Liver (tissue), 9 donors: ENCODE data around the gene CELF2. TPM values are rescaled to one million over a fixed set of nuclear protein-coding genes. Genes with fewer than 3 reads are reported as not detected.

ENCODE experiments used
- DNase-seq: peaks from one replicate; pipeline ENCODE4 v3.0.0-alpha.2; 2017; ENCODE audit warnings: low spot score
- H3K27ac ChIP-seq, 2 donors: one replicate each; pipeline ENCODE4 v1.7.0; 2013; ENCODE audit warnings: inconsistent platforms in 2 of 2, low read length in 2 of 2, control low read depth in 1 of 2, low read depth in 1 of 2, mild to moderate bottlenecking in 1 of 2
- H3K27me3 ChIP-seq, 4 donors: one replicate each; pipeline versions ENCODE4 v1.6.1 to v1.7.0; 2013; ENCODE audit warnings: low read length in 3 of 4, inconsistent platforms in 1 of 4, mild to moderate bottlenecking in 1 of 4, moderate library complexity in 1 of 4; ENCODE audit not compliant: control insufficient read depth in 4 of 4, insufficient read depth in 4 of 4
- H3K36me3 ChIP-seq, 4 donors: one replicate each; pipeline versions ENCODE4 v1.6.1 to v1.7.0; 2013; ENCODE audit warnings: low read length in 3 of 4, mild to moderate bottlenecking in 3 of 4, low read depth in 1 of 4, moderate library complexity in 1 of 4; ENCODE audit not compliant: control insufficient read depth in 4 of 4, insufficient read depth in 3 of 4
- H3K4me1 ChIP-seq, 4 donors: one replicate each; pipeline versions ENCODE4 v1.6.1 to v1.7.0; 2013; ENCODE audit warnings: low read length in 3 of 4, mild to moderate bottlenecking in 3 of 4, moderate library complexity in 1 of 4; ENCODE audit not compliant: control insufficient read depth in 4 of 4, insufficient read depth in 4 of 4
- H3K4me3 ChIP-seq, 3 donors: one replicate each; pipeline versions ENCODE4 v1.6.1 to v1.7.0; 2013; ENCODE audit warnings: low read length in 3 of 3, control low read depth in 1 of 3, low read depth in 1 of 3, mild to moderate bottlenecking in 1 of 3
- H3K9ac ChIP-seq, 2 donors: one replicate each; pipeline ENCODE4 v1.7.0; 2013; ENCODE audit warnings: low read length in 2 of 2, mild to moderate bottlenecking in 2 of 2, moderate library complexity in 2 of 2, control low read depth in 1 of 2, low read depth in 1 of 2
- H3K9me3 ChIP-seq, 4 donors: one replicate each; pipeline versions ENCODE4 v1.6.1 to v1.7.0; 2013; ENCODE audit warnings: low read length in 3 of 4; ENCODE audit not compliant: control insufficient read depth in 4 of 4
- CTCF ChIP-seq: fragments of 150-350 bp; IDR thresholded peaks from 2 replicates; pipeline ENCODE4 v1.5.1; 2017; ENCODE audit warnings: improper control_type of control experiment, low read depth, low read length; ENCODE audit not compliant: missing input control
- FOXA1 ChIP-seq: IDR thresholded peaks from 2 replicates; pipeline ENCODE4 v1.6.1; 2016; ENCODE audit warnings: antibody characterized with exemption
- FOXA2 ChIP-seq: IDR thresholded peaks from 2 replicates; pipeline ENCODE4 v1.6.1; 2016; ENCODE audit warnings: antibody characterized with exemption
- GABPA ChIP-seq, 2 donors: IDR thresholded peaks in 1 of 2; conservative IDR thresholded peaks in 1 of 2; 2 replicates each; pipeline ENCODE4 v1.6.1; 2016; ENCODE audit warnings: antibody characterized with exemption in 2 of 2, mild to moderate bottlenecking in 1 of 2, moderate library complexity in 1 of 2
- HNF4A ChIP-seq, 2 donors: conservative IDR thresholded peaks; 2 replicates each; pipeline ENCODE4 v1.6.1; 2016; ENCODE audit warnings: antibody characterized with exemption in 2 of 2, mild to moderate bottlenecking in 2 of 2
- JUND ChIP-seq, 2 donors: IDR thresholded peaks; 2 replicates each; pipeline ENCODE4 v1.6.1; 2016; ENCODE audit warnings: antibody characterized with exemption in 2 of 2
- RAD21 ChIP-seq, 2 donors: IDR thresholded peaks; 2 replicates each; pipeline ENCODE4 v1.6.1; 2016; ENCODE audit warnings: antibody characterized with exemption in 2 of 2, mild to moderate bottlenecking in 2 of 2
- REST ChIP-seq: IDR thresholded peaks from 2 replicates; pipeline ENCODE4 v1.6.1; 2016; ENCODE audit warnings: antibody characterized with exemption, mild to moderate bottlenecking
- RXRA ChIP-seq, 2 donors: IDR thresholded peaks; 2 replicates each; pipeline ENCODE4 v1.6.1; 2017 to 2018; ENCODE audit warnings: antibody characterized with exemption in 2 of 2, mild to moderate bottlenecking in 1 of 2
- YY1 ChIP-seq: IDR thresholded peaks from 2 replicates; pipeline ENCODE4 v1.6.1; 2016; ENCODE audit warnings: antibody characterized with exemption, mild to moderate bottlenecking
- WGBS: extraction: QIAGEN DNeasy Blood & Tissue Kit; methylation state at CpG from one replicate; pipeline ENCODE4 v1.1.7; 2013; 5-methylcytosine and 5-hydroxymethylcytosine counted together
- polyA plus RNA-seq, 2 donors: library from polyadenylated mRNA; stranded (reverse) in 1 of 2; unstranded in 1 of 2; fragments of 200-250 nt in 1 of 2; fragments of >200 nt in 1 of 2; fragmentation: Nextera tagmentation in 1 of 2; extraction: Ambion mirVana in 1 of 2; gene quantifications; one replicate each; pipeline versions ENCODE4 v1.2.1 to v1.2.3, GENCODE V29; 2013 to 2015
- total RNA-seq, 2 donors: library from RNA; depleted of rRNA; stranded (reverse); fragments of >200 nt; gene quantifications; one replicate each; pipeline ENCODE4 v1.2.3, GENCODE V29; 2014
- TF ChIP-seq, protein P1 (sequence below): IDR thresholded peaks from 2 replicates; pipeline ENCODE4 v1.6.1; 2016; ENCODE audit warnings: antibody characterized with exemption
- TF ChIP-seq, protein P2 (sequence below): IDR thresholded peaks from 2 replicates; pipeline ENCODE4 v1.6.1; 2016; ENCODE audit warnings: antibody characterized with exemption
- TF ChIP-seq, protein P3 (sequence below): IDR thresholded peaks from 2 replicates; pipeline ENCODE4 v1.6.1; 2016; ENCODE audit warnings: antibody characterized with exemption
- donor health status: healthy.
- donor health status: healthy.
- donor health status: healthy.
- donor health status: healthy.
- donor health status: healthy.

The CELF2 gene
- total and polyA plus RNA-seq, 4 donors, result 1.4 to 8.5 (median 5.6) TPM

- TF ChIP-seq, protein P1, sequence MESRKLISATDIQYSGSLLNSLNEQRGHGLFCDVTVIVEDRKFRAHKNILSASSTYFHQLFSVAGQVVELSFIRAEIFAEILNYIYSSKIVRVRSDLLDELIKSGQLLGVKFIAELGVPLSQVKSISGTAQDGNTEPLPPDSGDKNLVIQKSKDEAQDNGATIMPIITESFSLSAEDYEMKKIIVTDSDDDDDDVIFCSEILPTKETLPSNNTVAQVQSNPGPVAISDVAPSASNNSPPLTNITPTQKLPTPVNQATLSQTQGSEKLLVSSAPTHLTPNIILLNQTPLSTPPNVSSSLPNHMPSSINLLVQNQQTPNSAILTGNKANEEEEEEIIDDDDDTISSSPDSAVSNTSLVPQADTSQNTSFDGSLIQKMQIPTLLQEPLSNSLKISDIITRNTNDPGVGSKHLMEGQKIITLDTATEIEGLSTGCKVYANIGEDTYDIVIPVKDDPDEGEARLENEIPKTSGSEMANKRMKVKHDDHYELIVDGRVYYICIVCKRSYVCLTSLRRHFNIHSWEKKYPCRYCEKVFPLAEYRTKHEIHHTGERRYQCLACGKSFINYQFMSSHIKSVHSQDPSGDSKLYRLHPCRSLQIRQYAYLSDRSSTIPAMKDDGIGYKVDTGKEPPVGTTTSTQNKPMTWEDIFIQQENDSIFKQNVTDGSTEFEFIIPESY, result no peak
- no peak for TF ChIP-seq FOXA2
- TF ChIP-seq HNF4A (conservative IDR thresholded peaks at IDR 0.05), result no peak
- TF ChIP-seq GABPA (IDR thresholded peaks at IDR 0.05 in 1 of 2, conservative IDR thresholded peaks at IDR 0.05 in 1 of 2), result no peak
- TF ChIP-seq YY1, result no peak
- TF ChIP-seq, protein P2, sequence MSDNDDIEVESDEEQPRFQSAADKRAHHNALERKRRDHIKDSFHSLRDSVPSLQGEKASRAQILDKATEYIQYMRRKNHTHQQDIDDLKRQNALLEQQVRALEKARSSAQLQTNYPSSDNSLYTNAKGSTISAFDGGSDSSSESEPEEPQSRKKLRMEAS, result no peak
These were observed 137.3 kb downstream of the CELF2 start (continued) for GRCh38 chr10:11154849-11155498.

- Histone ChIP-seq H3K4me3 (no peak overlapping the region), H3K36me3 (no peaks in the 10 kb centered on the region), H3K27me3 (no peaks in the 10 kb centered on the region), H3K27ac (no peak overlapping the region), H3K4me1 (no peaks in the 10 kb centered on the region), H3K9me3 (peaks cover 0 to 4% (median 0%) of the 10 kb centered on the region in 4 donors), H3K9ac (no peak overlapping the region)
- no peak for DNase-seq
- WGBS, result 91% methylated on average over 12 of the region's 12 CpGs
- TF ChIP-seq, protein P2, result no peak
- TF ChIP-seq YY1, result no peak
- TF ChIP-seq JUND (IDR thresholded peaks at IDR 0.05), result no peak
- TF ChIP-seq HNF4A (conservative IDR thresholded peaks at IDR 0.05), result no peak
- TF ChIP-seq, protein P3, sequence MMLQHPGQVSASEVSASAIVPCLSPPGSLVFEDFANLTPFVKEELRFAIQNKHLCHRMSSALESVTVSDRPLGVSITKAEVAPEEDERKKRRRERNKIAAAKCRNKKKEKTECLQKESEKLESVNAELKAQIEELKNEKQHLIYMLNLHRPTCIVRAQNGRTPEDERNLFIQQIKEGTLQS, result no peak
These were observed 138.8 kb downstream of the CELF2 start for GRCh38 chr10:11156480-11156879.

DNA sequence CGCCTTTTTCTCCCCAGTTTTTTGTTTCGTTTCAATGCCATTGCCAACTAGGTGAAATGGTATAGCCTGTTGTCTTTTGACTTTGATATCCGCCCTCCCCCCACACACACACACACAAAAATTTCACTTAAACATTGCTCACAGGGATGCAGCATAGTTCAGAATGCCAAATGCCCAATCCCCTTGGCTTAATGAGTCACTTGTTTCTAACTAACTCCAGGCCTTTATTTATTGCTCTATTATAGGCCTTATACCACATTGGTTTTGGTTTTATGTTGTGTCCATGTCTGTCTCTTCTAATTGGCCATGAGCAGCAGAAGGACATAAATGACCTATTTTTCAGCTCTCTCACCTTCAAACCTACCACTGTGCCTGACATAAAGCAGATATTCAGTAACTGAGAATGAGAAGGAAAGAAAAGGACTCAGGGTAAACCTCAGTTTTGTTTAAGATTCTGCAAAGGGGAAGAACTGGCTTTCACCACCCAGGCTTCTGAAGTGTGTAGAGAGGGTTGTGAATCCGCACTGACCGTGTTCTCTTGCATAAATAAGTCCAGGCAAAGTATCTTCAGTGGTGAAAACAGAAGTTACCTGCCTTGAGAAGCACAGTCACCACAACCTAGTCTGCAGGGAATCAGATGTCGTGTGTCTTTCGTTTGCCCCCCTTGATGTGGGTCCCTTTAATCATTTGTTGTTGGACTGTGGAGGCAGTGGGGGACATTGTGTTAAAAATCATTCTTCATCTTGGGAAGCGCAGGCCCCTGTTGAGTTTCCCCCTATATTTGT, 139.8 kb downstream of the CELF2 start:
- whole genome bisulfite sequencing, result 79% methylated on average over 8 of the region's 8 CpGs

More for the DNA sequence above, 139.8 kb downstream of the CELF2 start:
- H3K27ac ChIP-seq, result no peak overlapping the region
- TF ChIP-seq HNF4A (conservative IDR thresholded peaks at IDR 0.05) (no peak), RAD21 (IDR thresholded peaks at IDR 0.05) (no peak), JUND (IDR thresholded peaks at IDR 0.05) (no peak), YY1 (no peak), CTCF (no peak), FOXA2 (no peak), RXRA (IDR thresholded peaks at IDR 0.05) (no peak), REST (no peak), FOXA1 (no peak)
- TF ChIP-seq, protein P3, result no peak
- no peak overlapping the region for H3K4me3 ChIP-seq
- H3K9me3 ChIP-seq, result peaks cover 0 to 10% (median 0%) of the 10 kb centered on the region in 4 donors
- DNase-seq, result no peak
- H3K36me3 ChIP-seq, result no peaks in the 10 kb centered on the region
- no peaks in the 10 kb centered on the region for H3K4me1 ChIP-seq
- H3K27me3 ChIP-seq, result no peaks in the 10 kb centered on the region
- H3K9ac ChIP-seq, result no peak overlapping the region
